Measurements from ENCODE around the gene COL25A1.

COL25A1 gene

GRCh38 chr4:109291707-109292238 is 10.7 kb downstream of the COL25A1 start:
- no peak for DNase-seq (ENCODE audit: low spot score)

- no peak for DNase-seq (ENCODE audit: low spot score)
These were observed 11.5 kb downstream of the COL25A1 start for GRCh38 chr4:109290918-109291317.

GRCh38 chr4:109278594-109279031 is 23.8 kb downstream of the COL25A1 start:
- DNase-seq (ENCODE audit: low spot score) = no peak

- DNase-seq (ENCODE audit: low spot score) = no peak
These were observed 25.9 kb downstream of the COL25A1 start for GRCh38 chr4:109276482-109277095.

GRCh38 chr4:109275066-109275745 is 27.3 kb downstream of the COL25A1 start:
- DNase-seq (ENCODE audit: low spot score) = no peak

- no peak for DNase-seq (ENCODE audit: low spot score)
These were observed 35.6 kb downstream of the COL25A1 start for GRCh38 chr4:109266891-109267290.

GRCh38 chr4:109266236-109266635 is 36.2 kb downstream of the COL25A1 start:
- no peak for DNase-seq (ENCODE audit: low spot score)

GRCh38 chr4:109263721-109264120 is 38.7 kb downstream of the COL25A1 start:
- DNase-seq (ENCODE audit: low spot score) = peak; percentile 51

GRCh38 chr4:109256818-109257217 is 45.6 kb downstream of the COL25A1 start:
- DNase-seq (ENCODE audit: low spot score) = no peak

GRCh38 chr4:109254845-109255244 is 47.6 kb downstream of the COL25A1 start:
- DNase-seq (ENCODE audit: low spot score) = no peak

GRCh38 chr4:109251396-109251795 is 51.1 kb downstream of the COL25A1 start:
- DNase-seq (ENCODE audit: low spot score) = no peak

GRCh38 chr4:109248322-109248900 is 54.0 kb downstream of the COL25A1 start:
- DNase-seq (ENCODE audit: low spot score) = no peak

GRCh38 chr4:109243871-109244270 is 58.6 kb downstream of the COL25A1 start:
- no peak for DNase-seq (ENCODE audit: low spot score)

- no peak for DNase-seq (ENCODE audit: low spot score)
These were observed 63.7 kb downstream of the COL25A1 start for GRCh38 chr4:109238746-109239145.

GRCh38 chr4:109235683-109236082 is 66.8 kb downstream of the COL25A1 start:
- DNase-seq (ENCODE audit: low spot score) = no peak

- no peak for DNase-seq (ENCODE audit: low spot score)
These were observed 67.9 kb downstream of the COL25A1 start for GRCh38 chr4:109234596-109234995.

GRCh38 chr4:109233570-109233969 is 68.9 kb downstream of the COL25A1 start:
- no peak for DNase-seq (ENCODE audit: low spot score)

GRCh38 chr4:109232681-109233080 is 69.8 kb downstream of the COL25A1 start:
- no peak for DNase-seq (ENCODE audit: low spot score)

GRCh38 chr4:109231331-109231730 is 71.1 kb downstream of the COL25A1 start:
- no peak for DNase-seq (ENCODE audit: low spot score)

GRCh38 chr4:109229028-109229427 is 73.4 kb downstream of the COL25A1 start:
- no peak for DNase-seq (ENCODE audit: low spot score)

GRCh38 chr4:109218288-109218687 is 84.2 kb downstream of the COL25A1 start:
- DNase-seq (ENCODE audit: low spot score) = no peak

GRCh38 chr4:109216085-109216696 is 86.3 kb downstream of the COL25A1 start:
- no peak for DNase-seq (ENCODE audit: low spot score)

- DNase-seq (ENCODE audit: low spot score) = no peak
These were observed 87.0 kb downstream of the COL25A1 start for GRCh38 chr4:109215506-109215905.
